Activated CD8-positive, alpha-beta memory T cell treated with anti-CD3 and anti-CD28 coated beads, Interleukin-2, amount 50 U/mL, for 48 hours (primary cell): ENCODE data around the gene TMEM256.

Experiments
- DNase-seq: peaks from one replicate; pipeline ENCODE4 v3.0.0-alpha.2; 2020

Gene TMEM256

GRCh38 chr17:7428557-7428956 lies 24.7 kb upstream of the TMEM256 start, which contains the start of gene SPEM3:
SPEM3 (plus strand) TSS chr17:7428857; CDS start chr17:7428903, 46 bp downstream.
- DNase-seq, result no peak

GRCh38 chr17:7427549-7427948 lies 23.7 kb upstream of the TMEM256 start:
- no peak for DNase-seq

- no peak for DNase-seq
These were observed 23.1 kb upstream of the TMEM256 start for GRCh38 chr17:7426896-7427489.

GRCh38 chr17:7426203-7426863 lies 22.4 kb upstream of the TMEM256 start:
- no peak for DNase-seq

GRCh38 chr17:7425756-7426155 lies 21.9 kb upstream of the TMEM256 start:
- DNase-seq, result no peak

- no peak for DNase-seq
These were observed 21.4 kb upstream of the TMEM256 start, which contains the start of gene SPEM2 for GRCh38 chr17:7425316-7425715. SPEM2 (plus strand) TSS chr17:7425616; CDS start chr17:7425689, 73 bp downstream.

GRCh38 chr17:7423679-7424078 lies 19.8 kb upstream of the TMEM256 start:
- DNase-seq, result no peak

- DNase-seq, result no peak
These were observed 17.3 kb upstream of the TMEM256 start for GRCh38 chr17:7421186-7421585.

- no peak for DNase-seq
These were observed 16.1 kb upstream of the TMEM256 start, which contains the start of gene SPEM1 for GRCh38 chr17:7419819-7420610. SPEM1 (plus strand) TSS chr17:7420324; CDS start chr17:7420385, 61 bp downstream.

- DNase-seq, result no peak
These were observed 14.7 kb upstream of the TMEM256 start for GRCh38 chr17:7418472-7419152.

GRCh38 chr17:7417056-7417655 lies 13.3 kb upstream of the TMEM256 start:
- DNase-seq, result no peak

- no peak for DNase-seq
These were observed 12.4 kb upstream of the TMEM256 start for GRCh38 chr17:7416323-7416722.

GRCh38 chr17:7415784-7416183 lies 11.9 kb upstream of the TMEM256 start:
- no peak for DNase-seq

- no peak for DNase-seq
These were observed 10.9 kb upstream of the TMEM256 start for GRCh38 chr17:7414837-7415236.

- no peak for DNase-seq
These were observed 9.6 kb upstream of the TMEM256 start for GRCh38 chr17:7413346-7413985.

- no peak for DNase-seq
These were observed 7.5 kb upstream of the TMEM256 start for GRCh38 chr17:7411427-7411750.

GRCh38 chr17:7410634-7411426 lies 6.9 kb upstream of the TMEM256 start:
- no peak for DNase-seq

GRCh38 chr17:7409716-7410115 lies 5.8 kb upstream of the TMEM256 start:
- DNase-seq, result no peak

- no peak for DNase-seq
These were observed 5.0 kb upstream of the TMEM256 start for GRCh38 chr17:7408863-7409262.

- no peak for DNase-seq
These were observed 4.4 kb upstream of the TMEM256 start for GRCh38 chr17:7408252-7408727.
